GM21367 (cell line): Measurements from ENCODE around the gene ZNF668.
"Not testable (repeated sequence)": the region's sequence is repeated elsewhere in the genome, so short reads cannot be mapped to it uniquely, and the experiment has no call there.

ENCODE experiments used
- ATAC-seq: cut with Tn5 transposase; IDR thresholded peaks from one replicate; pipeline ENCODE4 v1.9.1; 2021; ENCODE audit not compliant: unreplicated experiment

ZNF668 gene

GRCh38 chr16:31061126-31061812 lies 12.8 kb downstream of the ZNF668 start:
- no peak for ATAC-seq

DNA sequence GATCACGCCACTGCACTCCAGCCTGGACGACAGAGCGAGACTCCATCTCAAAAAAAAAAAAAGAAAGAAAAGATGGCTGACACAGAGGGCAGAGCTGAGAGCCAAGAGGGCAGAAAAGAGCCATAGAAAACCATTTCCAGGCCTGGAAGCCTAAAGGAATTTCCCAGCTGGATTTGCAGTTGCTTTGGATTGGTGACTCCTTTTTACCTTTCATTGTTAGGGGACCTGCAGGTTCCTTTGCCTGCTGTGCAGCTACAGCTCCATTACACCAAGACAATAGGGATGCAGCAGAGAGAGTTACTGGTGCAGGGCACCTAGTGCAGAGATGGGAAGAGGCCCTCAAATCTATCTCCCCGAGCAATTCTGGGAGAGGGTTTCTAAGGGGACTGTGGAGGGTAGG lies 18.4 kb downstream of the ZNF668 start:
- no peak for ATAC-seq

- no peak for ATAC-seq
These were observed 21.9 kb downstream of the ZNF668 start for GRCh38 chr16:31052114-31052513.

DNA sequence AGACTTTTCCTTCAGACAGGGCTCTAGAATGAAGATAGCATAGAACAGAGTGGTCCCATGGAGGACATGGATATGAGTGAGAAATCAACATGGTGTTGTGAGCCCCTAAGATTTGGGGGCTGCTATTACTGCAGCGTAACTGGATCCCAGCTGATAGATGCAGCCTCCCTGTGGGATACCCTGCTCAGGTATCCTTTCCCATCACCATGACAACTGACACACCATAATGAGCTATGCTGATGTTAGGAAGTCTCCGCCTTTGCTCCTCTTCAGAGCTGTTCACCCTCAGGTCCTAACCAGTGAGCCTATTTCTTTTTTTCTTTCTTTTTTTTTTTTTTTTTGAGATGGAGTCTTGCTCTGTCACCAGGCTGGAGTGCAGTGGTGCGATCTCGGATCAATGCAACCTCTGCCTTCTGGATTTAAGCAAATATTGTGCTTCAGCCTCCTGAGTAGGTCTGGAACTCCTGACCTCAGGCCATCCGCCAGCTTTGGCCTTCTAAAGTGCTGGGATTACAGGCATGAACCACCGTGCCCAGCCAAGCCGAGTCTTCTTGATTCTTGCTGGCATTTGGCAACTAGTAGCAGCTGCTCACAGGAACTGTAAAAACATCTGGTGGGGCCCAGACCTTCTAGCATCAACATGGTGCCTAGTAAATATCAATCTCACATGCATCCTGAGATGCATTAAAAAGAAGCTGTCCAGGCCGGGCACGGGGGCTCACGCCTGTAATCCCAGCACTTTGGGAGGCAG lies 23.6 kb downstream of the ZNF668 start:
- no peak for ATAC-seq

DNA sequence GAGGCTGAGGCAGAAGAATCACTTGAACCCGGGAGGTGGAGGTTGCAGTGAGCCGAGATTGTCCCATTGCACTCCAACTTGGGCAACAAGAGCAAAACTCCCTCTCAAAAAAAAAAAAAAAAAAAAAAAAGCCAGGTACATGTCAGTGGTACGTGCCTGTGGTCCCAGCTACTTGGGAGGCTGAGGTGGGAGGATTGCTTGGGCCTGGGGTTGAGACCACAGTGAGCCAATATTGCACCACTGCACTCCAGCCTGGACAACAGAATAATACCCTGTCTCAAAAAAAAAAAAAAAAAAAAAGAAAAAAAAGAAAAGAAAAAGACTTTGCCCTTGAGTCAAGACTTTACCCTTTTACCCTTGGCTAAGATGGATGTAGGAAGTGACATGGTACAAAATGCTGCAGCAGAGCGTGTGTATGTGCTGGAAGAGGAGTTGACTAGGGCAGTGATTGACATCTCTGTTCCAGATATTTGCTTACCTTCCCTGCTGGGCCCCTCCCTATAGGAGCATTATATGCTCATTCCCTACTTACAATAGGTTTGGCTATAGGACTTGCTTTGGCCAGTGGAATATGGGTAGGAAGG lies 30.1 kb downstream of the ZNF668 start:
- no peak for ATAC-seq

DNA sequence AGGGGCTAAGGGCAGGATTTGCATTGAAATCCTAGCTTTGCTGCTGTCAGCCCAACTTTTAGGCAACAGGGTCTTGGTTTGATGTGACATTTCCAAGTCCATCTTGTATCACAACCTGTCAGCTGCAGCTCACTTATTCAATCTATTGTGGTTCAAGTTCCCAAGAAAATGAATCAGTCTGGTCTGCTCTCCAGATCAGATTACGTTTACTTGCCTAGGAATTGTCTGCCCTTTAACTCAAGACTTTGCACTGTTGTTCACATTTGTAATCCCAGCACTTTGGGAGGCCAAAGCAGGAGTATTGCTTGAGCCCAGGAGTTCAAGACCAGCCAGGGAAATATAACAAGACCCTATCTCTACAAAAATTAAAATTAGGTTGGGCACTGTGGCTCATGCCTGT lies 30.7 kb downstream of the ZNF668 start:
- ATAC-seq = no peak

- ATAC-seq = no peak
These were observed 31.2 kb downstream of the ZNF668 start for GRCh38 chr16:31042866-31043265.

DNA sequence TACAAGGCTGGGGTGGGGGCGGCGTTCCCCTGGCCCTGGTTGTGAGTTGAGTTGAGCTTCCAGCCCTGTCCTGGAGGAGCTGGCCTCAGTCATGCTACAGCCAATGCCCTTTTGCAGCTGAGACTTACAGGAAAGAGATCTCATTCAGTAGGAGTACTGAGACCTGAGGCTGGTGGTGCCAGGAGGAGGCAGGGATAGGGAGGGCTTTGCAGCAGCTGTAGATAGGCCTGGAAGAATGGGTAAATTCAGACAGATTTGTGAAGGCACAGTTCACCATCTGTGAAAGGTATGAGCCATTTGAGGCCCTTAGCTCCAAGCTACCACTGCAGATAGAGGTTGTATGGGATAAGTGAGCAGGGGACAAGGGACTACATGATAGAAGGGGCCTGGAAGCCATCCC lies 35.0 kb downstream of the ZNF668 start:
- no peak for ATAC-seq

GRCh38 chr16:31036691-31037090 lies 37.3 kb downstream of the ZNF668 start:
- ATAC-seq = no peak

- peak; percentile 29 for ATAC-seq
These were observed 40.1 kb downstream of the ZNF668 start for GRCh38 chr16:31033709-31034492.

GRCh38 chr16:31032736-31033708 lies 41.0 kb downstream of the ZNF668 start, which contains the start of gene STX4:
TSS of gene STX4 (plus strand) at chr16:31033558. CDS start at chr16:31033806, 248 bp downstream.
- peak; percentile 69 for ATAC-seq

GRCh38 chr16:31031276-31031675 lies 42.8 kb downstream of the ZNF668 start:
- ATAC-seq = no peak

- ATAC-seq = no peak
These were observed 44.8 kb downstream of the ZNF668 start for GRCh38 chr16:31029272-31029671.

DNA sequence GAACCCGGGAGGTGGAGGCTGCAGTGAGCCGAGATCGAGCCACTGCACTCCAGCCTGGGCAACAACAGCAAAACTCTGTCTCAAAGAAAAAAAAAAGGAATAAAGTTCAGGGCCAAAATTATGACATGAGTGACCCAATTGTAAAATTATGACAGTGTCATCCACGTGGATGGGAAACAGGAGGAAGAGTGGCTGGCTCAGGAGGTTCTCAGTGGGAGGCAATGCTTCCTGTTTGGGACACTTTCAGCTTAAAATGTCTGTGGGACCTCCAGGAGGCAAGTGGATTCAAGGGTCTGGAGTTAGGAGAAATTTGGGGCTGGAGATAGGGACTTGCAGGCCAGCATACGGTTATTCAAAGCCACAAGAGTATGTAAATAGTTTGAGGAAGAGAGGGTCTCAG lies 48.7 kb downstream of the ZNF668 start:
- ATAC-seq = no peak

- ATAC-seq = no peak
These were observed 50.3 kb downstream of the ZNF668 start for GRCh38 chr16:31023627-31024226.

- ATAC-seq = no peak
These were observed 50.8 kb downstream of the ZNF668 start for GRCh38 chr16:31023252-31023602.

DNA sequence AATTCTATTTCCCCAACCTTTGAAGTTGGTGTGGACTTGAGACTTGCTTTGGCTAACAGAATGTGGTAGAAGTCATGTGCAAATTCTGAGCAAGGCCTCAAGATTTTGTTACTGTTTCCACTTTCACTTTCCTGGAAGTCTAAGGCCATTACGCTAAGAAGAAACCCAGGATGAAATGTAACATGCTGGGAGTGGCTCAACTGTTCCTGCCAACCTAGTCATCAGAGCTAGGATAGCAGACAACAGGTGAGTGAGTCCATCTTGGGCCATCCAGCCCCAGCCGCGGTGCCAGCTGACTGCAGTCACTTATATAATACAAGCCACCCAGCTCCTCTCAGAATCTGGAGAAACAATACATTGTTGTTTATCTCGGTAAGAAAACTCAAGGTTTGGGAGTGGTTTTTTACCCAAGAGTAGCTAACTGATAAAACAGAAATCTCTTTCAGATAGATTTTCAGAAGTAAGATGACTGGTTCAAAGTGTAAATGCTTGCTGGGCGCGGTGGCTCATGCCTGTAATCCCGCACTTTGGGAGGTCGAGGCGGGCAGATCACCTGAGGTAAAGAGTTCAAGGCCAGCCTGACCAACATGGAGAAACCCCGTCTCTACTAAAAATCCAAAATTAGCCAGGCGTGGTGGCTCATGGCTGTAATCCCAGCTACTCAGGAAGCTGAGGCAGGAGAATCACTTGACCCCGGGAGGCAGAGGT lies 51.3 kb downstream of the ZNF668 start:
- no peak for ATAC-seq

GRCh38 chr16:31020536-31020935 lies 53.5 kb downstream of the ZNF668 start:
- no peak for ATAC-seq

GRCh38 chr16:31017756-31018155 lies 56.3 kb downstream of the ZNF668 start:
- ATAC-seq = not testable (repeated sequence)
